SKM-1 (cell line): ENCODE data around the gene MS4A5.
A peak's percentile ranks its signal among the peaks of the same experiment; 100 is the strongest.

Experiments
- DNase-seq: peaks from one replicate; lab custom pipeline; 2025; ENCODE audit not compliant: unreplicated experiment; lab: John Stamatoyannopoulos, UW

The MS4A5 gene

DNA sequence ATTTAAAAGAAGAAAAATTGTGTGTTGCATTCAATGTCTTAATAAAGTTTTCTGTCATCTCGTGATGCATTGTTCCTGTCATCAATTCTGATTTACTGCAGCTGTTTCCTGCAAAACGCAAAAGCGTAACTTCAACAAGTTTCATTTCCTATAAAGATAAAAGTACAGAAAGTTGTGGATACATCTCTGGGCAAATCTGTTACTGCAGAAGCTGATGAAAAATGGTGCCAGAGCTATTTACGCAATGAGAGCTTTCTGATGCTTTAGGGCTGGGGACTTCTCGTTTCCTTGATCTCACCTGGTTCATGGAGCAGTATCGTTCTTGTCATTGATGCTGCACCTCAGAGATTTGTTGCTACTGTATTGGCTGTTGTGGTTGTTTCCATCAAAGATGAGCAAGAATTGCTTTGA, 47.7 kb downstream of the MS4A5 start:
- no peak for DNase-seq

DNA sequence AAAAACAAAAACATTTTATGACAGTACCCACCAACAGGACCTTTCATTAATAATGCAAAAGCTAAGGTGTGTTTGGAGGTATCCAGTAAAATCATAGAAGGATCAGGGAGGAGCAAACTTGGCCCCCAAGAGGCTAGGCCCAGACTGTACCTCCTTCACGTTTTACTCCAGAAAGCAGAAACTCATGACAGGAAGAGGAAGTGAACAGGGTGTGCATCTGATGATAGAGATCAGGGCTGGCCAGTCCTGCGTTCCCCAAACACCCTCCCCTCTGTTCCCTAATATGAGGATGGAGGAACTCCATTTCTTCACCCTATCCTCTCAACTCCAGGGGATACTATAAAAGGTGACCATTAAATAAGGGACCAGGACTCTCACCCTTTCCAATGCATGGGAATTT, 53.0 kb downstream of the MS4A5 start:
- DNase-seq, result peak; percentile 57

DNA sequence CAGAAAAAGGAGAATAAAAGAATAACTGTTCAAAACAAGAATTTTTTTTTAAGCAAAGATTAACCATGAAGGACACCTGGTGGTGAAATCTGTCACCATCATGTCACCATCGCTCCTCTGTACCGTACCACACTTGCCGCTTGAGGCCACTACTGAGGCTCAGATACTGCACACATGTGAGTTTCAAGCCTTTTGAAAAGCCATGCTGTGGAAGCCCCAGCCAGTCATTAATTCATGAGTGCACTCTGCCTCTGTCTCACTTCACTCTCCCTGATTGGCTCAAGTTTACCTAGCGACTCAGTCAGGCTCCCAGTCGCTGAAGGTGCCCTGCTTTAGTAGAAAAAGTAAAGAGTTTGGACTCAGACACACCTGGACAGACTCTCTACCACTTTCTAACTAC, 56.6 kb downstream of the MS4A5 start:
- no peak for DNase-seq

DNA sequence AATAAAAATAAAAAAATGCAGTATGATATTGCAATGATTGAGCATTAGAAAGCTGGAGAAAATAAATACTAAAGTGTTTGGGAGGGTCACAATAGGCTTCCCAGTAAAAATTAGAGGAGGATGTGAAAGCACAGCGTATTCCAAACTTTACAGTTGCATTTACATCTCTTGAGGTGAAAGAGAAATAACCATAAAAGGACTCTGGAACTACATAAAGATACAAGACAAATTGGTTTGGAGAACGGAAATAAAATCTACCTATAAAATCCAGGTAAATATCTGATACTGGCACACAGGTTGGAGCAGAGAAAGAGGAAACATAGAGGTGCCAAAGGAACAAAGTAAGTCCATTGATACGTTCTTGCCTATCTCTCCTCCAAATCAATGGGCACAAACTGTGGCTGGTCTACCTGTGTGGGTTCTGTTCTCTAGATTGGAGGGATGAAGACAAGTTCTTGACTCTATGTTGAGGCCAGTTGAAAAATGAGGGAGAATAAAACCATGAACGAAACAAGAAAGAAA, 63.2 kb downstream of the MS4A5 start, which contains the start of gene MS4A12:
Gene MS4A12, plus strand, starts transcription at position 291 of the 522 bp plus-strand sequence. CDS start 4,541 bp downstream, outside the sequence.
- no peak for DNase-seq

DNA sequence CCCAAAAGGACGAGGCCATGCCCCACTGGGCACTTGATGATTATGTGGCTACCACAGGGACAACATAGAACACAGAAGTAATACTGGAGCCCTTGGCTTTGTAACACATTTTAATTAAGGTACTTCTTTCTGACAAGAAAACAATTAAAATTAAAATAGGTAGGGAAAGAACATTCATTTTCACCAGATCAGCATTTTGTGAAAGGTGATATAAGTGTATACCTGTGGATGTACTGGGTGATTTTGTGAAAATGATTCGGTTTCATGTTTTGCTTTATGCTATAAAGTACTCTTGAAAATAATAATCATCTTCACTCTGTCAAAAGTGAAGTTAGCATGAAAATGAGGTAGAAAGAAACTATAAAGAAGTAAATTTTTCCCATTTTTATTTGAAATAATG, 64.1 kb downstream of the MS4A5 start:
- no peak for DNase-seq
